Common myeloid progenitor, CD34-positive (primary cell): ENCODE results near the gene CYBC1.
A peak's percentile ranks its signal among the peaks of the same experiment; 100 is the strongest.
"Not testable (repeated sequence)": the region's sequence is repeated elsewhere in the genome, so short reads cannot be mapped to it uniquely, and the experiment has no call there.

ENCODE experiments used
- CTCF ChIA-PET: fragments of 350-600 bp; sonication (Branson Sonifier 250); formaldehyde crosslinking; loops from one replicate; lab custom pipeline; 2021; ENCODE audit warnings: antibody characterized with exemption; lab: Charles Lee
- POLR2A ChIA-PET: fragments of 350-600 bp; sonication (Branson Sonifier 250); formaldehyde crosslinking; loops from one replicate; lab custom pipeline; 2021; ENCODE audit warnings: antibody characterized with exemption; lab: Charles Lee
- DNase-seq, 3 donors: peaks; one replicate each; pipeline versions ENCODE4 v3.0.0 to v3.0.0-alpha.2; 2013
- H3K27ac ChIP-seq, 2 experiments: 1 replicate in 1 of 2; 2 replicates in 1 of 2; pipeline ENCODE4 v1.7.0; 2013; ENCODE audit warnings: inconsistent platforms in 2 of 2, low read length in 2 of 2, mild to moderate bottlenecking in 2 of 2, low read depth in 1 of 2, moderate library complexity in 1 of 2; ENCODE audit not compliant: severe bottlenecking in 2 of 2, insufficient read depth in 1 of 2, poor library complexity in 1 of 2
- H3K27me3 ChIP-seq, 5 experiments: replicated peaks in 2 of 5; 1 replicate in 3 of 5; 2 replicates in 2 of 5; pipeline versions ENCODE4 v1.6.1 to v1.7.0; 2013; ENCODE audit warnings: low read length in 4 of 5, mild to moderate bottlenecking in 2 of 5, moderate library complexity in 2 of 5, inconsistent platforms in 1 of 5; ENCODE audit not compliant: insufficient read depth in 5 of 5, control insufficient read depth in 4 of 5
- H3K36me3 ChIP-seq, 4 experiments: 1 replicate in 2 of 4; 2 replicates in 2 of 4; pipeline versions ENCODE4 v1.6.1 to v1.7.0; 2013; ENCODE audit warnings: low read length in 3 of 4, control low read depth in 1 of 4, mild to moderate bottlenecking in 1 of 4; ENCODE audit not compliant: control insufficient read depth in 4 of 4, insufficient read depth in 4 of 4
- H3K4me1 ChIP-seq, 4 experiments: 1 replicate in 3 of 4; 2 replicates in 1 of 4; pipeline versions ENCODE4 v1.6.1 to v1.7.1; 2013; ENCODE audit warnings: low read length in 3 of 4, mild to moderate bottlenecking in 3 of 4, control low read depth in 1 of 4, inconsistent platforms in 1 of 4, moderate library complexity in 1 of 4; ENCODE audit not compliant: control insufficient read depth in 4 of 4, insufficient read depth in 4 of 4; ENCODE audit errors: control extremely low read depth in 1 of 4
- H3K4me3 ChIP-seq, 7 experiments: 1 replicate in 4 of 7; 2 replicates in 3 of 7; pipeline versions ENCODE4 v1.5.1 to v1.7.0; 2013; ENCODE audit warnings: mild to moderate bottlenecking in 7 of 7, low read length in 6 of 7, moderate library complexity in 6 of 7, inconsistent platforms in 2 of 7, low read depth in 2 of 7, control low read depth in 1 of 7; ENCODE audit not compliant: insufficient read depth in 4 of 7, control insufficient read depth in 1 of 7; ENCODE audit errors: extremely low read depth in 1 of 7
- H3K9me3 ChIP-seq, 5 experiments: 1 replicate in 4 of 5; 2 replicates in 1 of 5; pipeline versions ENCODE4 v1.6.1 to v1.7.1; 2013; ENCODE audit warnings: low read length in 4 of 5, mild to moderate bottlenecking in 2 of 5, inconsistent platforms in 1 of 5, low read depth in 1 of 5, moderate library complexity in 1 of 5; ENCODE audit not compliant: control insufficient read depth in 4 of 5, insufficient read depth in 2 of 5; ENCODE audit errors: control extremely low read depth in 1 of 5
- WGBS: methylation state at CpG from one replicate; pipeline ENCODE4 v1.1.5; 2013; ENCODE audit not compliant: insufficient coverage; 5-methylcytosine and 5-hydroxymethylcytosine counted together

Gene CYBC1

GRCh38 chr17:82412081-82412480, 38.5 kb downstream of the CYBC1 start:
- H3K4me3 ChIP-seq, CTCF ChIA-PET, POLR2A ChIA-PET, H3K9me3 ChIP-seq, H3K27ac ChIP-seq, DNase-seq, H3K27me3 ChIP-seq: not testable (repeated sequence)
- 97% methylated on average over 7 of the region's 16 CpGs for WGBS
- Histone ChIP-seq H3K4me1 (peaks cover 0 to 14% (median 9%) of the 10 kb centered on the region in 4 experiments), H3K36me3 (peaks cover 7 to 18% (median 9%) of the 10 kb centered on the region in 4 experiments)

- Histone ChIP-seq H3K4me1 (peaks cover 0 to 14% (median 10%) of the 10 kb centered on the region in 4 experiments), H3K36me3 (peaks cover 7 to 18% (median 9%) of the 10 kb centered on the region in 4 experiments), H3K27me3 (no peaks in the 10 kb centered on the region), H3K4me3 (no peak overlapping the region), H3K9me3 (no peaks in the 10 kb centered on the region), H3K27ac (no peak overlapping the region)
- WGBS: 95% methylated on average over 22 of the region's 24 CpGs
- POLR2A ChIA-PET: no interaction called here
- CTCF ChIA-PET: interaction anchor here (0.7 to 2.3 kb wide), 4 partner anchors 11 to 170 kb away, joined by 3 to 9 read pairs (median 4); no protein-coding TSS in a partner anchor
- no peak for DNase-seq
Measured at GRCh38 chr17:82411396-82412053, 39.0 kb downstream of the CYBC1 start.

- Histone ChIP-seq H3K4me1 (peaks cover 0 to 14% (median 10%) of the 10 kb centered on the region in 4 experiments), H3K9me3 (no peaks in the 10 kb centered on the region), H3K4me3 (no peak overlapping the region), H3K27ac (no peak overlapping the region), H3K27me3 (no peaks in the 10 kb centered on the region), H3K36me3 (peaks cover 7 to 19% (median 9%) of the 10 kb centered on the region in 4 experiments)
- POLR2A ChIA-PET: interaction anchor here (0.6 kb wide), 1 partner anchor 42 kb away, joined by 10 read pairs; no protein-coding TSS in a partner anchor
- CTCF ChIA-PET: interaction anchor here (0.8 to 2.3 kb wide), 7 partner anchors 9 to 169 kb away, joined by 3 to 9 read pairs (median 4); no protein-coding TSS in a partner anchor
- DNase-seq: no peak
- WGBS: over 99% methylated on average over 12 of the region's 14 CpGs
Measured at GRCh38 chr17:82410014-82410716, 40.4 kb downstream of the CYBC1 start.

GRCh38 chr17:82408938-82409318, 41.6 kb downstream of the CYBC1 start:
- CTCF ChIA-PET: interaction anchor here (1.1 to 2.0 kb wide), 4 partner anchors 11 to 123 kb away, joined by 3 to 7 read pairs (median 4); no protein-coding TSS in a partner anchor
- H3K27ac ChIP-seq: no peak overlapping the region
- no peak for DNase-seq
- no peak overlapping the region for H3K4me3 ChIP-seq
- H3K9me3 ChIP-seq: no peaks in the 10 kb centered on the region
- H3K27me3 ChIP-seq: no peaks in the 10 kb centered on the region
- H3K4me1 ChIP-seq: peaks cover 0 to 9% (median 7%) of the 10 kb centered on the region in 4 experiments
- peaks cover 7 to 23% (median 14%) of the 10 kb centered on the region in 4 experiments for H3K36me3 ChIP-seq
- POLR2A ChIA-PET: no interaction called here
- WGBS: 97% methylated on average over 21 of the region's 21 CpGs

GRCh38 chr17:82408288-82408937, 42.1 kb downstream of the CYBC1 start:
- no peak overlapping the region for H3K27ac ChIP-seq
- CTCF ChIA-PET: interaction anchor here (1.1 to 1.2 kb wide), 2 partner anchors 9 to 124 kb away, joined by 3 to 4 read pairs; no protein-coding TSS in a partner anchor
- no peaks in the 10 kb centered on the region for H3K9me3 ChIP-seq
- POLR2A ChIA-PET: no interaction called here
- H3K4me3 ChIP-seq: no peak overlapping the region
- peaks cover 7 to 28% (median 16%) of the 10 kb centered on the region in 4 experiments for H3K36me3 ChIP-seq
- peaks cover 0 to 9% (median 7%) of the 10 kb centered on the region in 4 experiments for H3K4me1 ChIP-seq
- no peak for DNase-seq
- H3K27me3 ChIP-seq: no peaks in the 10 kb centered on the region
- WGBS: 98% methylated on average over 11 of the region's 15 CpGs

GRCh38 chr17:82407255-82407654, 43.3 kb downstream of the CYBC1 start:
- POLR2A ChIA-PET: no interaction called here
- CTCF ChIA-PET: interaction anchor here (0.6 to 1.2 kb wide), 3 partner anchors 8 to 89 kb away, joined by 3 to 4 read pairs (median 3); no protein-coding TSS in a partner anchor
- Histone ChIP-seq H3K27me3 (no peaks in the 10 kb centered on the region), H3K36me3 (peaks cover 7 to 28% (median 17%) of the 10 kb centered on the region in 4 experiments), H3K9me3 (no peaks in the 10 kb centered on the region), H3K4me1 (peaks cover 0 to 9% (median 7%) of the 10 kb centered on the region in 4 experiments), H3K27ac (peak overlapping the region in 1 of 2 experiments; percentile 25), H3K4me3 (no peak overlapping the region)
- DNase-seq: peak; percentile 43 to 80 (median 72)
- WGBS: 44% methylated on average over 10 of the region's 13 CpGs
